GM18867 (cell line): Measurements from ENCODE around the gene NRARP.

Experiments
- ATAC-seq: cut with Tn5 transposase; IDR thresholded peaks from one replicate; pipeline ENCODE4 v1.9.1; 2021; ENCODE audit warnings: mild to moderate bottlenecking, moderate library complexity; ENCODE audit not compliant: unreplicated experiment

The NRARP gene

GRCh38 chr9:137300567-137301080, 1.4 kb downstream of the NRARP start:
- ATAC-seq: no peak

GRCh38 chr9:137299938-137300337, 2.1 kb downstream of the NRARP start:
- no peak for ATAC-seq

GRCh38 chr9:137299203-137299565, 2.9 kb downstream of the NRARP start:
- ATAC-seq: no peak

- no peak for ATAC-seq
Measured at GRCh38 chr9:137298401-137299202, 3.5 kb downstream of the NRARP start.

GRCh38 chr9:137297966-137298365, 4.1 kb downstream of the NRARP start:
- ATAC-seq: no peak

GRCh38 chr9:137296670-137297664, 5.1 kb downstream of the NRARP start:
- no peak for ATAC-seq

GRCh38 chr9:137295849-137296669, 6.0 kb downstream of the NRARP start:
- no peak for ATAC-seq

- no peak for ATAC-seq
Measured at GRCh38 chr9:137295238-137295811, 6.7 kb downstream of the NRARP start.

GRCh38 chr9:137294681-137295237, 7.3 kb downstream of the NRARP start:
- ATAC-seq: no peak

- no peak for ATAC-seq
Measured at GRCh38 chr9:137294091-137294680, 7.9 kb downstream of the NRARP start.

- no peak for ATAC-seq
Measured at GRCh38 chr9:137293482-137294090, 8.5 kb downstream of the NRARP start.

- no peak for ATAC-seq
Measured at GRCh38 chr9:137293094-137293481, 9.0 kb downstream of the NRARP start.

- no peak for ATAC-seq
Measured at GRCh38 chr9:137286975-137287383, 15.1 kb downstream of the NRARP start.

- ATAC-seq: no peak
Measured at GRCh38 chr9:137281345-137282116, 20.5 kb downstream of the NRARP start.

GRCh38 chr9:137280474-137281344, 21.4 kb downstream of the NRARP start:
- ATAC-seq: no peak

GRCh38 chr9:137279741-137280473, 22.2 kb downstream of the NRARP start:
- no peak for ATAC-seq
